Esophagus squamous epithelium (tissue), 5 donors: ENCODE results near the gene MAML3. TPM values are rescaled to one million over a fixed set of nuclear protein-coding genes. Genes with fewer than 3 reads are reported as not detected.

Experiments
- DNase-seq: peaks from one replicate; lab custom pipeline; 2025; lab: John Stamatoyannopoulos, UW
- H3K27ac ChIP-seq, 4 donors: fragments of 200-600 bp; sonication (generic); one replicate each; pipeline ENCODE4 v1.5.1; 2016 to 2019; ENCODE audit warnings: mild to moderate bottlenecking in 1 of 4
- H3K27me3 ChIP-seq, 4 donors: fragments of 200-600 bp; sonication (generic); 1 replicate in 3 of 4; 2 replicates in 1 of 4; pipeline versions ENCODE4 v1.5.1 to v1.6.0; 2017 to 2021; ENCODE audit warnings: antibody characterized with exemption in 1 of 4
- H3K36me3 ChIP-seq, 3 donors: fragments of 200-600 bp; sonication (generic); one replicate each; pipeline ENCODE4 v1.5.1; 2016 to 2019
- H3K4me1 ChIP-seq, 3 donors: fragments of 200-600 bp; sonication (generic); one replicate each; pipeline ENCODE4 v1.5.1; 2017 to 2019
- H3K4me3 ChIP-seq, 4 donors: fragments of 200-600 bp; sonication (generic); 1 replicate in 3 of 4; 2 replicates in 1 of 4; pipeline ENCODE4 v1.5.1; 2016 to 2019; ENCODE audit warnings: mild to moderate bottlenecking in 2 of 4, moderate library complexity in 1 of 4
- H3K9me3 ChIP-seq, 3 donors: fragments of 200-600 bp; sonication (generic); one replicate each; pipeline ENCODE4 v1.5.1; 2016 to 2019
- POLR2A ChIP-seq, 4 donors: fragments of 450-650 bp; IDR thresholded peaks; one replicate each; pipeline ENCODE4 v1.6.1; 2017; ENCODE audit warnings: antibody characterized with exemption in 4 of 4, mild to moderate bottlenecking in 4 of 4, moderate library complexity in 3 of 4
- WGBS, 2 donors: methylation state at CpG; one replicate each; pipeline ENCODE4 v1.1.5; 2018; 5-methylcytosine and 5-hydroxymethylcytosine counted together
- intact Hi-C: fragments of 100-400 bp; cut with DNase I; formaldehyde crosslinking; loops from one replicate; pipeline ENCODE4 v1.15.0; 2022
- total RNA-seq, 4 donors: library from RNA; depleted of rRNA; stranded (reverse); fragments of >200 nt; gene quantifications; one replicate each; pipeline ENCODE4 v1.1.0, GENCODE V29; 2016
- TF ChIP-seq, protein P1 (sequence below), 6 experiments: fragments of 450-650 bp in 4 of 6; fragments of 200-600 bp in 2 of 6; sonication (generic) in 2 of 6; IDR thresholded peaks; one replicate each; pipeline ENCODE4 v1.5.1; 2016 to 2019; ENCODE audit warnings: antibody characterized with exemption in 6 of 6, mild to moderate bottlenecking in 4 of 6, moderate library complexity in 4 of 6
- donor health status: DM: yes; HTN: yes; CAD: no.

The MAML3 gene
- total RNA-seq, 4 donors from 2014 or later = 6.9 to 14.2 (median 8.9) TPM

DNA sequence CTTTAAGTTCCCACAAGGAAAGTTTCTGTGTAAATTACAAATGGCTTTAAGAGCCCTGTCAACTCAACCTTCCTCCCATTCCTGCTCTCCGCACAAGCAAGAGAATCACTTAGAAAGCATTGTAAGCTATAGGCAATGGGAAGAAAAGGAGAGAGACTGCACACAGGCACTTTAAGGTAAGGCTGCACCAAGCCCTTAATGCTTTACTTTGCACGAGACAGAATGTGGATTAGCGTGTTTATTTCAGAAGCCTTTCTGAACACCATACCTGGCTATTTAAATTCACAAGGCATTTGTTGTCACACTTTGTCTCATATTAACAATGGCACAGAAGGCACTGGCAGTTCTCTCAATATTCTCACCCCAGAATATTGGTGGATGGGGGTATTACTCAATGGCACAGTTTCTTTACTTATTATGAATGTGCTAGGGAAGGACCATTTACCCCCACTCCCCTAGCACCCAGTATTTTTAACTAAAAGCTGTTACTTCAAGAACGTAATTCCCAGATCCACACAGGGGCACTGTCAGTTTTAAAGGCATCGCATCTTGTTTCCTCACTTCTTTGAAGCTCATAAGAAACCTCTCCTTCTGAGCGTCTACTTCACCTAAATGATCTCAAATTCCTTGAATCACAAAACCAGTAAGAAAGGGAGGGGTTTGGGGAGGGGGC is 150.0 kb downstream of the MAML3 start:
- Histone ChIP-seq H3K27ac (peak overlapping the region in 3 of 4 donors; percentile 27 to 60 (median 43)), H3K36me3 (no peaks in the 10 kb centered on the region), H3K4me1 (peaks cover 0 to 26% (median 7%) of the 10 kb centered on the region in 3 donors), H3K4me3 (peak overlapping the region; percentile 19 to 53 (median 42)), H3K27me3 (no peaks in the 10 kb centered on the region), H3K9me3 (no peaks in the 10 kb centered on the region)
- no peak for TF ChIP-seq POLR2A (IDR thresholded peaks at IDR 0.05)
- TF ChIP-seq, protein P1, sequence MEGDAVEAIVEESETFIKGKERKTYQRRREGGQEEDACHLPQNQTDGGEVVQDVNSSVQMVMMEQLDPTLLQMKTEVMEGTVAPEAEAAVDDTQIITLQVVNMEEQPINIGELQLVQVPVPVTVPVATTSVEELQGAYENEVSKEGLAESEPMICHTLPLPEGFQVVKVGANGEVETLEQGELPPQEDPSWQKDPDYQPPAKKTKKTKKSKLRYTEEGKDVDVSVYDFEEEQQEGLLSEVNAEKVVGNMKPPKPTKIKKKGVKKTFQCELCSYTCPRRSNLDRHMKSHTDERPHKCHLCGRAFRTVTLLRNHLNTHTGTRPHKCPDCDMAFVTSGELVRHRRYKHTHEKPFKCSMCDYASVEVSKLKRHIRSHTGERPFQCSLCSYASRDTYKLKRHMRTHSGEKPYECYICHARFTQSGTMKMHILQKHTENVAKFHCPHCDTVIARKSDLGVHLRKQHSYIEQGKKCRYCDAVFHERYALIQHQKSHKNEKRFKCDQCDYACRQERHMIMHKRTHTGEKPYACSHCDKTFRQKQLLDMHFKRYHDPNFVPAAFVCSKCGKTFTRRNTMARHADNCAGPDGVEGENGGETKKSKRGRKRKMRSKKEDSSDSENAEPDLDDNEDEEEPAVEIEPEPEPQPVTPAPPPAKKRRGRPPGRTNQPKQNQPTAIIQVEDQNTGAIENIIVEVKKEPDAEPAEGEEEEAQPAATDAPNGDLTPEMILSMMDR (IDR thresholded peaks at IDR 0.05) = no peak
- WGBS, 2 donors = 50 to 51% methylated on average over 6 of the region's 6 CpGs
- intact Hi-C loops = no loop called here
- no peak for DNase-seq

DNA sequence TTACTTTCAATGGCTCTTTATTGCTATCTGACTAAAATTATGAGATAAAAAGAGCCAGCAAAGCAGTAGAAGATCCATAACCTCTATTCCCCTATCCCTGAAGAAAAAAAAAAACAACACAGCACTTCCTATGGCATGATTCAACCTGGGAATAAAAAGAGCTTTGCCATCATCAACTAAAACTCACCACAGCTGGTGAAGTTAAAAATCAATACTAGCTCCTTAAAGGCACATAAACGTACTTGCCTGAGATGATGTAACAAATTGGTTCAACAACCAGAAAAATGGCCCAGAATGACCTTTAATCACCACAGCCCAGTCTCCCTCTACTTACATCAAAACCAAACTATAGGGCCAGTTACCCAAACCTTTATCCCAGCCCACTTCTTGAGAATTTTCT is 153.8 kb downstream of the MAML3 start:
- TF ChIP-seq, protein P1 (IDR thresholded peaks at IDR 0.05) = no peak
- no peak for TF ChIP-seq POLR2A (IDR thresholded peaks at IDR 0.05)
- H3K27me3 ChIP-seq = no peaks in the 10 kb centered on the region
- 88 to 92% methylated on average over 1 of the region's 1 CpG for WGBS, 2 donors

DNA sequence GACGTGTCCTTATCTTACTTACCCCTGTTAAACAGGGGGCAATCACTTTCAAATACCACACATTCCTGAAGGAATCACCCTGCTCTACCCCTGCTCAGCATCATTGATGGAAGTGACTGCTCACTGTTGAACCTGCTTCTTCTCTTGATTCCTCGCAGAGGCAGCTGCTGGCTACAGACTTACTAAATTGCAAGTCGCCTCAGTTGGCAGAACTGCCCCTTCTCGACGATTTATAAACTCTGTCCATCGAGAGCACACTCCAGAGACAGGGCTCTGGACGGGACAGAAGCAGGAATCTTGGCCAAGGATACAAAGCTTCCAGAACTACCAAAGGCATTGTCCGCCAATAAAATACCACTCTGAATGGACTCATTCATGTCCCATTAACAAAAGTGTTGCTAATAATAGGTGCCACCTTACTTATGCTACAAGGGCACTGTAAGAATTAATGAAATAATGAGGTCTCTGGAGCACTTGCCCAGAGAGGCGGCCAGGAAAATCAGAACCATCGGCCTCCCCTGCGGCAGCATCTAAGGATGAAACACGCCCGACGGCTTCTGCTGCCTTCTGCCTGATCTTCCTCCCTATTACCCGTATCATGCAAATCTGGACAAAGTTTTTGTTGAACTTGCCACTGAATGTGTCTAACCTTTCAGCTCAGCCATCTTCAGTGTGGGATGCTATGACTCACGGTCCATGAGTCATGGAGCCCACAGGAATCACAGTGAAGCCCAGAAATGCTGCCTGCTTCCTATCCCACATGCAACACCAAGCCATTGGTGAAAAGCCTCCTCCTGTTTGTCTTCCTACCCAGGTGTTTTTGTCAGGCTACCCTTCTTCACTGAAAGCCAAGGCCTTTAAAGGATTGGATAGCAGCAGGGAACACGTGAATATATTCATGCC is 164.9 kb downstream of the MAML3 start:
- no peak overlapping the region for H3K4me3 ChIP-seq
- 32 to 60% methylated on average over 14 to 16 of the region's 17 CpGs for WGBS, 2 donors

More for the DNA sequence above, 153.8 kb downstream of the MAML3 start:
- Histone ChIP-seq H3K4me1 (peaks cover 0 to 21% (median 5%) of the 10 kb centered on the region in 3 donors), H3K9me3 (no peaks in the 10 kb centered on the region), H3K4me3 (no peak overlapping the region), H3K27ac (no peak overlapping the region), H3K36me3 (no peaks in the 10 kb centered on the region)
- intact Hi-C loops = no loop called here
- DNase-seq = no peak

DNA sequence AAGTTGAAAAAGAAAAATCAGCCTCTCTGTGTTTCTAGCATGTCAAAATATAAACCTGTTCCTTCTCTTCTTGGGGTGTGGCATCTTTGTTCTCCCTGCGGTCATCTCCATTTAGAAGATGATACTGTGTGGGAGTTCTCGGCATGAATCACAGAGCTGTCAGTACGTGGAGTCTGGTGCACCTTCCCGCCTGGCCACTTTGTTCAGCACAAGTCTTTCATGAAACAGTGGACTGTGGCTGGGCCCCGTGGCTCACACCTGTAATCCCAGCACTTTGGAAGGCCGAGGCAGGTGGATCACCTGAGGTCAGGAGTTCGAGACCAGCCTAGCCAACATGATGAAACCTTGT is 166.5 kb downstream of the MAML3 start:
- no peak for DNase-seq

More for the DNA sequence above, 164.9 kb downstream of the MAML3 start:
- intact Hi-C loops = no loop called here
- H3K27ac ChIP-seq = peak overlapping the region; percentile 18 to 71 (median 64)
- no peaks in the 10 kb centered on the region for H3K27me3 ChIP-seq
- peaks cover 4 to 43% (median 14%) of the 10 kb centered on the region in 3 donors for H3K4me1 ChIP-seq
- H3K9me3 ChIP-seq = no peaks in the 10 kb centered on the region
- DNase-seq = no peak
- no peaks in the 10 kb centered on the region for H3K36me3 ChIP-seq
- no peak for TF ChIP-seq POLR2A (IDR thresholded peaks at IDR 0.05)
- TF ChIP-seq, protein P1 (IDR thresholded peaks at IDR 0.05) = no peak

More for the DNA sequence above, 166.5 kb downstream of the MAML3 start:
- Histone ChIP-seq H3K27ac (peak overlapping the region in 3 of 4 donors; percentile 57 to 68 (median 60)), H3K27me3 (no peaks in the 10 kb centered on the region), H3K9me3 (no peaks in the 10 kb centered on the region), H3K36me3 (no peaks in the 10 kb centered on the region), H3K4me1 (peaks cover 4 to 43% (median 14%) of the 10 kb centered on the region in 3 donors), H3K4me3 (no peak overlapping the region)
- intact Hi-C loops = no loop called here
- no peak for TF ChIP-seq POLR2A (IDR thresholded peaks at IDR 0.05)
- TF ChIP-seq, protein P1 (IDR thresholded peaks at IDR 0.05) = no peak
- WGBS, 2 donors = 44 to 48% methylated on average over 4 of the region's 7 CpGs
